Nephron (organoid): ENCODE results near the gene PLCB1.

Source experiments
- H3K27ac Mint-ChIP-seq, 3 experiments: 2 replicates each; pipeline ENCODE4 v1.8.0; 2020; ENCODE audit warnings: mixed read lengths in 3 of 3, mild to moderate bottlenecking in 2 of 3, moderate library complexity in 1 of 3
- H3K27me3 Mint-ChIP-seq: 2 replicates; pipeline ENCODE4 v1.8.0; 2021; ENCODE audit warnings: low read depth, mild to moderate bottlenecking, moderate library complexity, mixed read lengths
- H3K36me3 Mint-ChIP-seq: 2 replicates; pipeline ENCODE4 v1.8.0; 2020; ENCODE audit warnings: low read depth, mixed read lengths
- H3K4me1 Mint-ChIP-seq: 2 replicates; pipeline ENCODE4 v1.8.0; 2020; ENCODE audit warnings: mixed read lengths
- H3K4me3 Mint-ChIP-seq, 3 experiments: 2 replicates each; pipeline ENCODE4 v1.8.0; 2020; ENCODE audit warnings: mild to moderate bottlenecking in 3 of 3, mixed read lengths in 3 of 3, moderate library complexity in 2 of 3
- H3K9me3 Mint-ChIP-seq: 2 replicates; pipeline ENCODE4 v1.8.0; 2020; ENCODE audit warnings: mixed read lengths
- TF ChIP-seq, protein P1 (sequence below), 3 experiments: fragments of 200-600 bp; sonication (generic); IDR thresholded peaks; one replicate each; pipeline ENCODE4 v1.5.0; 2021; ENCODE audit warnings: antibody characterized with exemption in 3 of 3; ENCODE audit not compliant: unreplicated experiment in 3 of 3

PLCB1 gene

DNA sequence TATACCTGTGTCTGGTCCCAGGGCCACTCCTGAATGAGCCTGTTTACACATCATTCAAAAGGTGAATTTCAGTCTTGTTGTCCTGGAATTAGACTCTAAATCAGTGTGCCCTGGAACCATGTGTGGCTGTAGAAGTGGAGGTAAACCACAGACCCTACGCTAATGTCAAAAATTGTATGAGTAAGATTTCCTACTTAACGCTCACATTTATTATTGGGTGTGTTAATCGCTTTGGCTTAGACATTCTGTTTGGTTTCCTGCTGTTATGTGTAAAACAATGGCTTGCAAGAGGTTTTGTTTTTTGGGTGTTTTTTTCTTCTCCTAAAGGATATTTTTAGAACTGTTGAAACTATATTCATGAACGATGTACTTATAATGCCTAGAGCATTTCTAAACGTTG is 19.3 kb downstream of the PLCB1 start:
- peak overlapping the region; percentile 49 to 67 (median 54) for H3K27ac Mint-ChIP-seq
- peaks cover 61% of the 10 kb centered on the region for H3K4me1 Mint-ChIP-seq
- H3K36me3 Mint-ChIP-seq: no peaks in the 10 kb centered on the region
- H3K9me3 Mint-ChIP-seq: no peaks in the 10 kb centered on the region
- H3K27me3 Mint-ChIP-seq: no peaks in the 10 kb centered on the region
- no peak overlapping the region for H3K4me3 Mint-ChIP-seq
- TF ChIP-seq, protein P1, sequence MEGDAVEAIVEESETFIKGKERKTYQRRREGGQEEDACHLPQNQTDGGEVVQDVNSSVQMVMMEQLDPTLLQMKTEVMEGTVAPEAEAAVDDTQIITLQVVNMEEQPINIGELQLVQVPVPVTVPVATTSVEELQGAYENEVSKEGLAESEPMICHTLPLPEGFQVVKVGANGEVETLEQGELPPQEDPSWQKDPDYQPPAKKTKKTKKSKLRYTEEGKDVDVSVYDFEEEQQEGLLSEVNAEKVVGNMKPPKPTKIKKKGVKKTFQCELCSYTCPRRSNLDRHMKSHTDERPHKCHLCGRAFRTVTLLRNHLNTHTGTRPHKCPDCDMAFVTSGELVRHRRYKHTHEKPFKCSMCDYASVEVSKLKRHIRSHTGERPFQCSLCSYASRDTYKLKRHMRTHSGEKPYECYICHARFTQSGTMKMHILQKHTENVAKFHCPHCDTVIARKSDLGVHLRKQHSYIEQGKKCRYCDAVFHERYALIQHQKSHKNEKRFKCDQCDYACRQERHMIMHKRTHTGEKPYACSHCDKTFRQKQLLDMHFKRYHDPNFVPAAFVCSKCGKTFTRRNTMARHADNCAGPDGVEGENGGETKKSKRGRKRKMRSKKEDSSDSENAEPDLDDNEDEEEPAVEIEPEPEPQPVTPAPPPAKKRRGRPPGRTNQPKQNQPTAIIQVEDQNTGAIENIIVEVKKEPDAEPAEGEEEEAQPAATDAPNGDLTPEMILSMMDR (IDR thresholded peaks at IDR 0.05; ENCODE audit: unreplicated experiment in 3 of 3): no peak

DNA sequence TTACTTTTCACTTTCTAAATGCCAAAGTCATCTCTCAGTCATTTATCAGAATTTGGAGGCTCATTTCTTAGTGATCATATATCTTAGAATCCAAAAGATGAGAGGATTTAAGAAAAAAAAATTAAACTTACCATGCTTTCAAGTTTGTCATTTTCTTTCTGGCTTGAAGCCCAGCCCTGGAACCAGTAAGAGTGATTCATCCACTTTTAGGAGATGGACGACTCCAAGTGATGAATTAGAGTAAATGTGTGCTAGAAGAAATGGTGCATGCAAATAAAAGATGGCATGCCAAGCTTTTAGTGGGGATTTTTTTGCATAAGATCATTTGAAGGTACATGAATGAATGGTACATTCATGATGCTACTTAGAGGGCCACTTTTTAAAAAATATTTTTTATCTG is 20.1 kb downstream of the PLCB1 start:
- H3K4me1 Mint-ChIP-seq: peaks cover 68% of the 10 kb centered on the region

DNA sequence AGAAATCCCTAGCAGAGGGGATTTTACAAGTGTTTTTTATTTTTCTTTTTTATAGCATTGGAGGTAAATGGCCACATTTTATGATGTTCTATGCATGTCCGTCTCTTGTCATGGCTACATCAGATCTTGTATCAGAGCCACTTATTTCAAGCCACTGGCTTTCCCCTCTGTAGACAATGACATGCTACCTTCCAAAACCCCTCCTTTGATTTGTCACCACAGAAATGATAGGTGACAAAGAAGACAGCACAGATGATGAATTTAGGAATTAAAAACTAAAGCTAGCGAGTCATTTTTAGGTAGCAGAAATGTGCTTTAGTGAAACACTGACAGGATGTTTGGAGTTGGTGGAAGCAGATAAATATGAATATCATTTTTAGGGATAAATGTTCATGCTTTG is 20.8 kb downstream of the PLCB1 start:
- no peak overlapping the region for H3K4me3 Mint-ChIP-seq
- peaks cover 6% of the 10 kb centered on the region for H3K36me3 Mint-ChIP-seq
- TF ChIP-seq, protein P1 (IDR thresholded peaks at IDR 0.05; ENCODE audit: unreplicated experiment in 3 of 3): no peak
- H3K9me3 Mint-ChIP-seq: peaks cover under 1% of the 10 kb centered on the region
- H3K27ac Mint-ChIP-seq: peak overlapping the region; percentile 61 to 78 (median 67)
- peaks cover 68% of the 10 kb centered on the region for H3K4me1 Mint-ChIP-seq
- no peaks in the 10 kb centered on the region for H3K27me3 Mint-ChIP-seq

More for the DNA sequence above, 20.1 kb downstream of the PLCB1 start:
- no peaks in the 10 kb centered on the region for H3K27me3 Mint-ChIP-seq
- no peaks in the 10 kb centered on the region for H3K9me3 Mint-ChIP-seq
- peaks cover 5% of the 10 kb centered on the region for H3K36me3 Mint-ChIP-seq
- peak overlapping the region in 1 of 3 experiments; percentile 56 for H3K4me3 Mint-ChIP-seq
- TF ChIP-seq, protein P1 (IDR thresholded peaks at IDR 0.05; ENCODE audit: unreplicated experiment in 3 of 3): no peak
- H3K27ac Mint-ChIP-seq: peak overlapping the region; percentile 31 to 68 (median 67)

DNA sequence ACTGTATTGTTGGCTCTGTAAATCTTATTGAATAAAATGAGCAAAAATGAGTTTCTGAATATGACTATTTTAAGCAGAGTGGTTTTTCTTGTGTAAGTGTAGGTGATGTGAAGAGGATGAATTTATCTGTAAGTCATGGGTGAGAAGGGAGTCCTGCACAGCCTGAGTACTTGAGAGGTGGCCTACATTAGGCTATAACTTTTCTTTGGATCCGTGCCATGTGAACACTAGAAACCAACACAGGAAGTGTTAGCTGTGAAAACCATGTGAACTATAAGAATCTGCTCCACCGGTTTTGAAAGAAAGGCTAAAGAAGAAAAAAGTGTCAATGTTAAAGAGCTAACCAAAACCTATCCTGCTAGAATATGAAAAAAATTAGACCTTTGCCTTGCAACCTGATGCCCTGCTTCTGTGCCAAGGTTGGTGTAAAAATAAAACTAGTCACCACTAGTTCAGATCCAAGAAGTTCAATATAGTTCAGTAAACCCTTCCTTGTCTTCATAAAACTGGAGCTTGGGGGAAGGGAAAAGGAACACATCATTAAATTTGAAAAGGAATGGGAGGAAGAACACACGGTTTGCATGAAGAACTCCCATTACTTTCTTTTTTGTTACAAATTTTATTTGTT is 21.3 kb downstream of the PLCB1 start:
- peaks cover 68% of the 10 kb centered on the region for H3K4me1 Mint-ChIP-seq
- peaks cover 12% of the 10 kb centered on the region for H3K36me3 Mint-ChIP-seq
- H3K4me3 Mint-ChIP-seq: no peak overlapping the region
- TF ChIP-seq, protein P1 (IDR thresholded peaks at IDR 0.05; ENCODE audit: unreplicated experiment in 3 of 3): no peak
- no peaks in the 10 kb centered on the region for H3K27me3 Mint-ChIP-seq
- peak overlapping the region; percentile 61 to 78 (median 67) for H3K27ac Mint-ChIP-seq
- peaks cover 5% of the 10 kb centered on the region for H3K9me3 Mint-ChIP-seq

DNA sequence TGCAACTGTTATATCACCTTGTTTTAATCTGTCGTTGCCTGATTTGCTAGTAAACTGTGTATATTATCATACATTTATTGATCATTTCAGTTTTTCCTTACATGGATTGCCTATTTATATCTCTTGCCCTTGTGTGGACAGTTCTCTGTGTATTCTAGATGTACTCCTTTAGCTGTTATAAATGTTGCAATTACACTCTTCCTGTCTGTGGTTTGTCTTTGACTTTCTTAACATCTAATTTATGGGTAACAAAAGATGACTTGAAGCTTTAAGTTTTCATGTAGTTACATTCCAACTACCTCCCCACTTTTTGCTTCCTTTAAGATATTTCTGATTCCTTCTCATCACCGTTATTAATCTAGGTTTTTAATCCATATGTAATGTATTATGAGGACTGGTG is 22.6 kb downstream of the PLCB1 start:
- Mint-ChIP-seq H3K9me3 (peaks cover 6% of the 10 kb centered on the region), H3K4me1 (peaks cover 68% of the 10 kb centered on the region), H3K36me3 (peaks cover 15% of the 10 kb centered on the region), H3K27me3 (no peaks in the 10 kb centered on the region), H3K4me3 (no peak overlapping the region), H3K27ac (peak overlapping the region in 2 of 3 experiments; percentile 2 to 9)
- TF ChIP-seq, protein P1 (IDR thresholded peaks at IDR 0.05; ENCODE audit: unreplicated experiment in 3 of 3): no peak

DNA sequence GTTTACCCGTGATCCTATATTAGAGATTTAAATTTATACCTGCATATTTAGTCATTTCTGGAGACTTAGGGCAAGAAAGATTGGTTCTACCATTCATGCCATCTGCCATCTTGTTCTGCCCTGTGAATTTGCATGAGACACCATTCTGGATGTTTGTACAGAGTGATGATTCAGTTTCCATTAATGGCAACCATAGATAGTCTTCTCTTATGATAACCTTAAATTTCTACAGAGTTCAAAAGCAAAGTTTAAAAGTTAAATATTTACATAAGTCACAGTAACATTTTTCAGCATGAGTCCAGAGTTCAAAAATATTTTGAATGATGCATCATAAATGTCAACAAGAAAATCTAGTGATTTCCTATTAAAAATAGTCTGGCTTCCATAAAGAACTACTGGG is 23.2 kb downstream of the PLCB1 start:
- Mint-ChIP-seq H3K4me1 (peaks cover 64% of the 10 kb centered on the region), H3K4me3 (no peak overlapping the region), H3K27me3 (no peaks in the 10 kb centered on the region), H3K9me3 (peaks cover 10% of the 10 kb centered on the region), H3K36me3 (peaks cover 20% of the 10 kb centered on the region), H3K27ac (peak overlapping the region in 2 of 3 experiments; percentile 2 to 16)
- TF ChIP-seq, protein P1 (IDR thresholded peaks at IDR 0.05; ENCODE audit: unreplicated experiment in 3 of 3): no peak
